Measurements from ENCODE around the gene TMEM135.
A peak's percentile ranks its signal among the peaks of the same experiment; 100 is the strongest.
"Not testable (repeated sequence)": the region's sequence is repeated elsewhere in the genome, so short reads cannot be mapped to it uniquely, and the experiment has no call there.

Gene TMEM135

DNA sequence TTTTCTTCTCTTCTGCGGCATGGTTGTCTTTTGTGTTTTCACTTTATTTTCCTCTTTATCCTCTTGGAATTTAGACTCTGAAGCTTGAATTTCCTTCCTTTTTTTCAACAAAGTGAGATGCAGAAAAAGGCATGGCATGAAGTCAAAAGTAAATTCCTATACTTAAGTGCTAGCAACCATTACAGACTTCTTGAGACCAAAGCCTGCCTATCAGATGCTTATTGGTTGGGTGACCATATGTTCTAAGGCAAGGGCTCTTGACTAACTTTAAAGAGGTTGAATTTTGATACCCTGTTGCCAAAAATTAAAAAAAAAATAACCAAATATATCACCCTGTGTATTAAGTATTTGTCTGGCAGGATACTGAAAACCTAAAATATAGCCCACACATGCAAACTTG is 237.4 kb downstream of the TMEM135 start:
- Histone ChIP-seq H3K4me3 (ENCODE audit: insufficient read length, low read depth) (no peak overlapping the region), H3K36me3 (ENCODE audit: insufficient read depth, insufficient read length, low read length) (no peaks in the 10 kb centered on the region), H3K27me3 (ENCODE audit: insufficient read depth, insufficient read length) (no peaks in the 10 kb centered on the region), H3K4me1 (ENCODE audit: insufficient read depth, insufficient read length) (no peaks in the 10 kb centered on the region), H3K9me3 (ENCODE audit: insufficient read depth, low read length) (no peaks in the 10 kb centered on the region), H3K9ac (ENCODE audit: insufficient read length, low read depth) (no peak overlapping the region)
- DNase-seq (ENCODE audit: low read depth, low spot score), result no peak
- no peak for TF ChIP-seq YY1 (IDR thresholded peaks at IDR 0.05; ENCODE audit: insufficient read depth, insufficient read length)
- TF ChIP-seq SUZ12 (IDR thresholded peaks at IDR 0.05; ENCODE audit: extremely low read depth, insufficient read depth, insufficient read length), result no peak
- no peak for TF ChIP-seq ZNF274 (IDR thresholded peaks at IDR 0.05; ENCODE audit: low read depth, low read length)

DNA sequence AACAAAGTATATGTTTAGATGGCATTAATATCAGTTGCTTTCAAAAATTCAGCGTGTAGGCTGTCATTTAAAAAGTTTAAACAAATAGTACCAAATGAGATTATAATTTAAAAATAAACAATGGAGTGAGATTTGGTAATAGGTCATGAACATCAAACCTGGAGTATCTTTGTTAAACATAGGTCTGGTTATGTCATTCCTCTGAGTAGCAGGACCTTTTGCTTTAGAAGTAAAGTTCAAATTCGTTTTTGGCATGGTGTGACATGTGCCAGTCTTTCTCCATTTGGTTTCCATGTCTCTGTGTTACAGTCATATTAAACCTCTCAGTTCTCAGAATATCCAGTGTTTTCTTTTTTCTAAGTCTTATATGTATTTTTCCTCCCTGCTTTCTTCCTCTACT is 242.4 kb downstream of the TMEM135 start:
- no peak for DNase-seq (ENCODE audit: low read depth, low spot score)
- Histone ChIP-seq H3K36me3 (ENCODE audit: insufficient read depth, insufficient read length, low read length) (no peaks in the 10 kb centered on the region), H3K9me3 (ENCODE audit: insufficient read depth, low read length) (no peaks in the 10 kb centered on the region; the same call in 1 of the 2 replicates), H3K27me3 (ENCODE audit: insufficient read depth, insufficient read length) (no peaks in the 10 kb centered on the region), H3K4me3 (ENCODE audit: insufficient read length, low read depth) (no peak overlapping the region), H3K9ac (ENCODE audit: insufficient read length, low read depth) (no peak overlapping the region), H3K4me1 (ENCODE audit: insufficient read depth, insufficient read length) (no peaks in the 10 kb centered on the region)
- TF ChIP-seq SUZ12 (IDR thresholded peaks at IDR 0.05; ENCODE audit: extremely low read depth, insufficient read depth, insufficient read length) (no peak), ZNF274 (IDR thresholded peaks at IDR 0.05; ENCODE audit: low read depth, low read length) (no peak)

DNA sequence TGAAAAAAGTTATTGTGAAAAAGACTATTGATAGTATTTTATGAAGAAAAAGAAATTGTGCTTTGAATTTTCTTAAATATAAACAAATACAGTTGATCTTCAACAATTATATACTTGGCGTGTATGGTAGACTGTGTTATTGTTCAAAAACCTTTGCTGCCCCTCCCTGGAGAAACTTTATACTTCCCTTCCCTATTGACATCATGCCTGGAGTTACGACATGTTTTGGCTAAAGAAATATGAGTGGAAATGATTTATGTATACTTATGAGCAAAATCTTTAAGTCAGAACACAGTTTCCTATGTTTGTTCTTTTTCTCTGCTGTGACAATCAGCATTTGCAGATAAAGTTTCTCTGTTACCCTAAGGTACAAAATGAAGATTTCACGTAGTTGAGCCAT is 243.8 kb downstream of the TMEM135 start:
- Histone ChIP-seq H3K4me3 (ENCODE audit: insufficient read length, low read depth) (no peak overlapping the region), H3K27me3 (ENCODE audit: insufficient read depth, insufficient read length) (no peaks in the 10 kb centered on the region), H3K36me3 (ENCODE audit: insufficient read depth, insufficient read length, low read length) (no peaks in the 10 kb centered on the region), H3K9me3 (ENCODE audit: insufficient read depth, low read length) (no peaks in the 10 kb centered on the region; the same call in 1 of the 2 replicates), H3K9ac (ENCODE audit: insufficient read length, low read depth) (no peak overlapping the region), H3K4me1 (ENCODE audit: insufficient read depth, insufficient read length) (no peaks in the 10 kb centered on the region)
- no peak for DNase-seq (ENCODE audit: low read depth, low spot score)
- no peak for TF ChIP-seq YY1 (IDR thresholded peaks at IDR 0.05; ENCODE audit: insufficient read depth, insufficient read length)

GRCh38 chr11:87284306-87284705 is 246.6 kb downstream of the TMEM135 start:
- H3K27me3 ChIP-seq (ENCODE audit: insufficient read depth, insufficient read length), result no peaks in the 10 kb centered on the region
- no peaks in the 10 kb centered on the region for H3K36me3 ChIP-seq (ENCODE audit: insufficient read depth, insufficient read length, low read length)
- H3K4me3 ChIP-seq (ENCODE audit: insufficient read length, low read depth), result no peak overlapping the region
- H3K4me1 ChIP-seq (ENCODE audit: insufficient read depth, insufficient read length), result no peaks in the 10 kb centered on the region
- no peak for DNase-seq (ENCODE audit: low read depth, low spot score)
- H3K9ac ChIP-seq (ENCODE audit: insufficient read length, low read depth), result no peak overlapping the region
- H3K9me3 ChIP-seq (ENCODE audit: insufficient read depth, low read length), result no peaks in the 10 kb centered on the region; the same call in 1 of the 2 replicates
- TF ChIP-seq YY1 (IDR thresholded peaks at IDR 0.05; ENCODE audit: insufficient read depth, insufficient read length) (no peak), SUZ12 (IDR thresholded peaks at IDR 0.05; ENCODE audit: extremely low read depth, insufficient read depth, insufficient read length) (no peak), ZNF274 (IDR thresholded peaks at IDR 0.05; ENCODE audit: low read depth, low read length) (no peak)

GRCh38 chr11:87285674-87286073 is 247.9 kb downstream of the TMEM135 start:
- H3K9me3 ChIP-seq (ENCODE audit: insufficient read depth, low read length); H3K9ac ChIP-seq (ENCODE audit: insufficient read length, low read depth); DNase-seq (ENCODE audit: low read depth, low spot score); H3K36me3 ChIP-seq (ENCODE audit: insufficient read depth, insufficient read length, low read length); H3K4me1 ChIP-seq (ENCODE audit: insufficient read depth, insufficient read length); H3K4me3 ChIP-seq (ENCODE audit: insufficient read length, low read depth); H3K27me3 ChIP-seq (ENCODE audit: insufficient read depth, insufficient read length): not testable (repeated sequence)

DNA sequence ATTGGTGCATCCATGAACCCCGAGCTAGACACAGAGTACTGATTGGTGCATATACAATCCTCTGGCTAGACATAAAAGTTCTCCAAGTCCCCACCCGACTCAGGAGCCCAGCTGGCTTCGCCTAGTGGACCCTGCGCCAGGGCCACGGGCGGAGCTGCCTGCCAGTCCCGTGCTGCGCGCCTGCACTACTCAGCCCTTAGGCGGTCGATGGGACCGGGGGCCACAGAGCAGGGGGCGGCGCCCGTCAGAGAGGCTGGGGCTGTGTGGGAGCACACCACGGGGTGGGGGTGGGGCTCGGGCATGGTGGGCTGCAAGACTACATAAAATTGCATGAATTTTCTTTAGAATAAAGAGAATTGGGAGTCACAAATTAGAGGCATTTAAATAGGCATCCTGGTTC is 248.6 kb downstream of the TMEM135 start:
- Histone ChIP-seq H3K27me3 (ENCODE audit: insufficient read depth, insufficient read length) (no peaks in the 10 kb centered on the region), H3K9ac (ENCODE audit: insufficient read length, low read depth) (no peak overlapping the region), H3K4me3 (ENCODE audit: insufficient read length, low read depth) (no peak overlapping the region), H3K36me3 (ENCODE audit: insufficient read depth, insufficient read length, low read length) (no peaks in the 10 kb centered on the region), H3K4me1 (ENCODE audit: insufficient read depth, insufficient read length) (no peaks in the 10 kb centered on the region), H3K9me3 (ENCODE audit: insufficient read depth, low read length) (no peaks in the 10 kb centered on the region; the same call in 1 of the 2 replicates)
- DNase-seq (ENCODE audit: low read depth, low spot score), result no peak
- TF ChIP-seq ZNF274 (IDR thresholded peaks at IDR 0.05; ENCODE audit: low read depth, low read length) (no peak), YY1 (IDR thresholded peaks at IDR 0.05; ENCODE audit: insufficient read depth, insufficient read length) (no peak)

DNA sequence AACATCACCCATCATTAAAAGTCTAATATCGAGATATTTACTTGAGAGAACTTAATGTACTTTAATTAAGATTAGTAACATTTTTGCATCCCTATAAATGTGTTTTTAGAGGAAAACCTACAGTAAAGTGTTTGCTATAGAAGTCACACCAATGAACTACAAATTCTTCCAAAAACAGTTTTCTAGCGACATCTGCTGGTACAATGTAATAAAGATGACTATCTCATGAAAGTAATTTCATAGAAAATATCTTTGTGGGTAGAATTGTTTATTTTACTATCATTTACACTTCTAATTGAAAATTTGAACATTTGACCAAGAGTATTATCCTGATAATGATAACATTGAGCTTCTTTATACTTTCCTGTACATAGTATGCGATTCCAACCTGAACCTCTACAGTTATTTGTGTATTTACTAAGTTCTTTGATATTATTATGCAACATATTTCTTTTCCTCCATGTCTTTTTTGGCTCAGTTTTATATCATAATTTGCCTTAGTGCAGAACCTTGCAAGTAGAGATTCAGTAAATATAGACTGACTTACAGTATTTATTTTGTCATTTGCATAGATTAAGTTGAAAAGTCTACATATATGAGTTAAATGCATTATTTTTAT is 252.7 kb downstream of the TMEM135 start:
- H3K27me3 ChIP-seq (ENCODE audit: insufficient read depth, insufficient read length), result no peaks in the 10 kb centered on the region
- peak; percentile 25 for DNase-seq (ENCODE audit: low read depth, low spot score)
- TF ChIP-seq SUZ12 (IDR thresholded peaks at IDR 0.05; ENCODE audit: extremely low read depth, insufficient read depth, insufficient read length) (no peak), ZNF274 (IDR thresholded peaks at IDR 0.05; ENCODE audit: low read depth, low read length) (no peak), YY1 (IDR thresholded peaks at IDR 0.05; ENCODE audit: insufficient read depth, insufficient read length) (no peak)
- no peaks in the 10 kb centered on the region for H3K4me1 ChIP-seq (ENCODE audit: insufficient read depth, insufficient read length)
- H3K9me3 ChIP-seq (ENCODE audit: insufficient read depth, low read length), result no peaks in the 10 kb centered on the region; the same call in 1 of the 2 replicates
- H3K4me3 ChIP-seq (ENCODE audit: insufficient read length, low read depth), result no peak overlapping the region
- no peak overlapping the region for H3K9ac ChIP-seq (ENCODE audit: insufficient read length, low read depth)
- H3K36me3 ChIP-seq (ENCODE audit: insufficient read depth, insufficient read length, low read length), result no peaks in the 10 kb centered on the region

- TF ChIP-seq SUZ12 (IDR thresholded peaks at IDR 0.05; ENCODE audit: extremely low read depth, insufficient read depth, insufficient read length) (no peak), ZNF274 (IDR thresholded peaks at IDR 0.05; ENCODE audit: low read depth, low read length) (no peak), YY1 (IDR thresholded peaks at IDR 0.05; ENCODE audit: insufficient read depth, insufficient read length) (no peak)
- Histone ChIP-seq H3K36me3 (ENCODE audit: insufficient read depth, insufficient read length, low read length) (no peaks in the 10 kb centered on the region), H3K9me3 (ENCODE audit: insufficient read depth, low read length) (no peaks in the 10 kb centered on the region), H3K4me1 (ENCODE audit: insufficient read depth, insufficient read length) (no peaks in the 10 kb centered on the region), H3K9ac (ENCODE audit: insufficient read length, low read depth) (no peak overlapping the region), H3K27me3 (ENCODE audit: insufficient read depth, insufficient read length) (no peaks in the 10 kb centered on the region), H3K4me3 (ENCODE audit: insufficient read length, low read depth) (no peak overlapping the region)
- no peak for DNase-seq (ENCODE audit: low read depth, low spot score)
These were observed 254.9 kb downstream of the TMEM135 start for GRCh38 chr11:87292598-87292997.

All from NT2/D1 (cell line).